ENCODE results near the gene TMIGD2.

The TMIGD2 gene

DNA sequence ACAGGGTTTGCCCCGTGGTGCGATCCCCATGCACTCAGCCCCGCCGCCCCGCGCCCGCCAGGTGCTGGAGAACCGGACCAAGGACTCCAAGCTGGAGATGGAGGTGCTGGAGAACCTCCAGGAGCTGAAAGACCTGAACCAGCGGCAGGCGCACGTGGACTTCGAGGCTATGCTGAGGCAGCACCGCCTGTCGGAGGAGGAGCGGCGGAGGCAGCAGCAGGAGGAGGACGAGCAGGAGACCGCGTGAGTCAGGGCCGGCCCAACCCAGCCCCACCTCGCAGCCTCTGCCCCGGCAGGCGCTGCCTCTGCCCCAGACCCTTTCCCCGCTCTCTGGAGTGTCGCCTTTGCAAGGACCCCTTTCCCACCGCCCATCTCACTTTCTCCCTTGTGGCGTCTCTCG is 44.0 kb downstream of the TMIGD2 start:
- Histone ChIP-seq H3K9me2 (replicated peaks; ENCODE audit: control insufficient read depth, low read length) (no peaks in the 10 kb centered on the region), H3K4me2 (ENCODE audit: low read length) (no peak overlapping the region), H3K36me3 (ENCODE audit: control insufficient read depth, low read length) (peaks cover 62% of the 10 kb centered on the region), H3K27ac (ENCODE audit: low read depth, low read length) (no peak overlapping the region), H4K20me1 (ENCODE audit: control insufficient read depth, insufficient read depth, low read depth, low read length) (no peaks in the 10 kb centered on the region), H3K9me3 (ENCODE audit: control insufficient read depth, insufficient read depth, low read length) (no peaks in the 10 kb centered on the region), H3K27me3 (ENCODE audit: control insufficient read depth, low read length) (no peaks in the 10 kb centered on the region), H3F3A (ENCODE audit: control insufficient read depth, insufficient read depth) (no peaks in the 10 kb centered on the region), H3K4me3 (ENCODE audit: low read length) (no peak overlapping the region), H3K4me1 (ENCODE audit: control insufficient read depth, low read length) (no peaks in the 10 kb centered on the region), H3K79me2 (ENCODE audit: control insufficient read depth, low read length) (no peaks in the 10 kb centered on the region)
- no peak for TF ChIP-seq CTCF (IDR thresholded peaks at IDR 0.05; ENCODE audit: low read depth, low read length, poor library complexity, severe bottlenecking)
- TF ChIP-seq EZH2phosphoT487 (IDR thresholded peaks at IDR 0.05; ENCODE audit: borderline replicate concordance, low read length): no peak

DNA sequence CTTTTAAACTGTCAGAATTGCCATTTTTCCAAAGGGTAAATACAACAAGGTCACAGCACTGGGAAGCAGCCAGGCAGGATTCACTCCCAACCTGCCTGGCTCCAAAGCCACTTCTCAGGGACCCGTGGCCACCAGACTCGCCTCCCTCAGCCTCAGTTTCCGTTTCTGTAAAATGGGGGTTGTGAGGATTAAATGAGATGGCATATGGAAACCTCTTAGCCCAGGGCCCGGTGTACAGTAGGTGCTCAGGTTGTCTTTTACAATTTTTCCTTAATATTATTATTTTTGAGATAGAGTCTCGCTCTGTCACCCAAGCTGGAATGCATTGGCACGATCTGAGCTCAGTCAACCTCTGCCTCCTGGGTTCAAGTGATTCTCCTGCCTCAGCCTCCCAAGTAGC is 45.2 kb downstream of the TMIGD2 start:
- Histone ChIP-seq H3K27ac (ENCODE audit: low read depth, low read length) (no peak overlapping the region), H3K9me3 (ENCODE audit: control insufficient read depth, insufficient read depth, low read length) (no peaks in the 10 kb centered on the region), H4K20me1 (ENCODE audit: control insufficient read depth, insufficient read depth, low read depth, low read length) (no peaks in the 10 kb centered on the region), H3K79me2 (ENCODE audit: control insufficient read depth, low read length) (no peaks in the 10 kb centered on the region), H3K9me2 (replicated peaks; ENCODE audit: control insufficient read depth, low read length) (no peaks in the 10 kb centered on the region), H3K4me1 (ENCODE audit: control insufficient read depth, low read length) (no peaks in the 10 kb centered on the region), H3K4me3 (ENCODE audit: low read length) (no peak overlapping the region), H3K36me3 (ENCODE audit: control insufficient read depth, low read length) (peaks cover 64% of the 10 kb centered on the region), H3K4me2 (ENCODE audit: low read length) (no peak overlapping the region), H3F3A (ENCODE audit: control insufficient read depth, insufficient read depth) (no peaks in the 10 kb centered on the region), H3K27me3 (ENCODE audit: control insufficient read depth, low read length) (no peaks in the 10 kb centered on the region)
- TF ChIP-seq EZH2phosphoT487 (IDR thresholded peaks at IDR 0.05; ENCODE audit: borderline replicate concordance, low read length): no peak
- no peak for TF ChIP-seq CTCF (IDR thresholded peaks at IDR 0.05; ENCODE audit: low read depth, low read length, poor library complexity, severe bottlenecking)

- H3K27ac ChIP-seq (ENCODE audit: low read depth, low read length): no peak overlapping the region
- H3K36me3 ChIP-seq (ENCODE audit: control insufficient read depth, low read length): peaks cover 66% of the 10 kb centered on the region
- TF ChIP-seq CTCF (IDR thresholded peaks at IDR 0.05; ENCODE audit: low read depth, low read length, poor library complexity, severe bottlenecking) (peak; percentile 71), EZH2phosphoT487 (IDR thresholded peaks at IDR 0.05; ENCODE audit: borderline replicate concordance, low read length) (no peak)
- no peaks in the 10 kb centered on the region for H3K27me3 ChIP-seq (ENCODE audit: control insufficient read depth, low read length)
- H3K9me2 ChIP-seq (replicated peaks; ENCODE audit: control insufficient read depth, low read length): no peaks in the 10 kb centered on the region
- H3K4me2 ChIP-seq (ENCODE audit: low read length): no peak overlapping the region
- H3K4me3 ChIP-seq (ENCODE audit: low read length): no peak overlapping the region
- no peaks in the 10 kb centered on the region for H3K79me2 ChIP-seq (ENCODE audit: control insufficient read depth, low read length)
- H3F3A ChIP-seq (ENCODE audit: control insufficient read depth, insufficient read depth): no peaks in the 10 kb centered on the region
- no peaks in the 10 kb centered on the region for H4K20me1 ChIP-seq (ENCODE audit: control insufficient read depth, insufficient read depth, low read depth, low read length)
- H3K4me1 ChIP-seq (ENCODE audit: control insufficient read depth, low read length): no peaks in the 10 kb centered on the region
- H3K9me3 ChIP-seq (ENCODE audit: control insufficient read depth, insufficient read depth, low read length): no peaks in the 10 kb centered on the region
Observed at GRCh38 chr19:4256563-4256962, 45.6 kb downstream of the TMIGD2 start.
